H1 (cell line): ENCODE data around the gene HES2.

Experiments
- ASH2L ChIP-seq: fragments of 200-600, 300-600 bp; sonication (generic); IDR thresholded peaks from one replicate; pipeline ENCODE4 v1.7.1; 2017; ENCODE audit warnings: low read length
- BCL11A ChIP-seq, 2 experiments: IDR thresholded peaks; one replicate each; pipeline ENCODE4 v1.6.1; 2011; ENCODE audit warnings: low read depth in 2 of 2, low read length in 2 of 2, mild to moderate bottlenecking in 2 of 2
- EP300 ChIP-seq, 2 experiments: IDR thresholded peaks; 1 replicate in 1 of 2; 2 replicates in 1 of 2; pipeline ENCODE4 v1.6.1; 2011 to 2012; ENCODE audit warnings: low read depth in 2 of 2, low read length in 2 of 2, mild to moderate bottlenecking in 2 of 2, borderline replicate concordance in 1 of 2, inconsistent platforms in 1 of 2, moderate library complexity in 1 of 2
- EZH2 ChIP-seq: fragments of 200-600 bp; sonication (generic); IDR thresholded peaks from 2 replicates; pipeline ENCODE4 v1.7.1; 2012; ENCODE audit warnings: low read depth, mild to moderate bottlenecking, moderate library complexity, low read length, inconsistent platforms; ENCODE audit not compliant: severe bottlenecking
- FOSL1 ChIP-seq: IDR thresholded peaks from 2 replicates; pipeline ENCODE4 v1.6.1; 2011; ENCODE audit warnings: mild to moderate bottlenecking, low read depth, low read length, moderate library complexity; ENCODE audit not compliant: insufficient read depth
- GABPA ChIP-seq: IDR thresholded peaks from 2 replicates; pipeline ENCODE4 v1.6.1; 2011; ENCODE audit warnings: mild to moderate bottlenecking, low read length, moderate library complexity, borderline replicate concordance; ENCODE audit not compliant: insufficient read depth
- KDM1A ChIP-seq: fragments of 200-600, 300-600 bp; sonication (generic); IDR thresholded peaks from 2 replicates; pipeline ENCODE4 v1.7.1; 2016; ENCODE audit warnings: mild to moderate bottlenecking, low read length, borderline replicate concordance
- PHF8 ChIP-seq: fragments of 200-600 bp; sonication (generic); conservative IDR thresholded peaks from 2 replicates; pipeline ENCODE4 v1.7.1; 2012; ENCODE audit warnings: low read depth, mild to moderate bottlenecking, inconsistent platforms, low read length, moderate library complexity
- POLR2A ChIP-seq, 2 experiments: IDR thresholded peaks; 1 replicate in 1 of 2; 2 replicates in 1 of 2; pipeline ENCODE4 v1.6.1; 2011; ENCODE audit warnings: low read depth in 2 of 2, low read length in 2 of 2, mild to moderate bottlenecking in 2 of 2; ENCODE audit errors: control extremely low read depth in 1 of 2
- POLR2AphosphoS5 ChIP-seq: IDR thresholded peaks from 2 replicates; pipeline ENCODE4 v1.6.1; 2011; ENCODE audit warnings: low read depth, low read length
- SUZ12 ChIP-seq: fragments of 200-600 bp; sonication (generic); IDR thresholded peaks from 2 replicates; pipeline ENCODE4 v1.6.1; 2012; ENCODE audit warnings: mild to moderate bottlenecking, inconsistent platforms, low read length, moderate library complexity, mixed read lengths
- TCF12 ChIP-seq: IDR thresholded peaks from 2 replicates; pipeline ENCODE4 v1.6.1; 2011; ENCODE audit warnings: low read depth, mild to moderate bottlenecking, low read length
- TF ChIP-seq, protein P1 (sequence below): fragments of 300-600 bp; sonication (generic); IDR thresholded peaks from 2 replicates; pipeline ENCODE4 v1.7.1; 2012; ENCODE audit warnings: low read length, moderate library complexity, mild to moderate bottlenecking, inconsistent platforms; ENCODE audit not compliant: insufficient replicate concordance

DNA sequence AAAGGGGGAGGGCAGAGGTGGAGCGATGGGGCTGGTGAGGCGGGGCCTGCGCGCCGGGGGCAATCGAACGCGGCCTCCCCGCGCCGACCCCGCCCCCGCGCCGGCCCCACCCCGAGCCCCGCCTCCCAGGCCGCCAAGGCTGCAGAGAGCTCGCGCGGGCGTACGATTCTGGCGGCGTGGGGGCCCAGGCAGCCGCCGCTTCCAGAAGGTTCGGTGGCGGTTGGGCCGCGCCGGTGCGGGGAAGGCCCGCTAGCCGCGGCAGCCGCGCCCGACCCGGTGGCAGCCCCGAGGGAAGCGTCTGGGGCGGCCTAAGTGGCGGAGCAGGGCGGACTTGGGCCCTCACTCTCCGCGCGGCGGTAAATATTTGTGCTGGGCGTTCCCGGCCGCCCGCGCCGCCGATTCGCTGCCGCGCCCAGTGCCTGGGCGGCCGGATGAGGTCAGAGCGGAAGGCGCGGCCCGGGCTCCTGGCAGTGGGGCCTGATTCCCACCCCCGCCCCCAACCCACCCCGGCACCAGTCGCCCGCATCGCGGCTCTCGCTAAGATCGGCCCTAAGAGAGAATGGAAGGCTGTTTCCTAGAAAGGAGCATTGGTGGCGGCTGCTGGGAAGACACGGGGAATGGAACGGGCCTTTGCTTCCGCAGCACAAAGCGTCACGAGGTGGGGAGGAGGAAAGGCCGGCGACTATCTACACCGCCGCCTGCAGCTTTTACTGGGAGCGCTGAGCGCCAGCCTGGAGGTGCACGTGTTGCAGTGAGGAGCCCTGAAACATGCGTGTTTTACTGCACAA lies 26.1 kb downstream of the HES2 start, which contains the start of gene ACOT7:
- no peak for TF ChIP-seq GABPA
- no peak for TF ChIP-seq EZH2
- TF ChIP-seq EP300 (IDR thresholded peaks at IDR 0.05; ENCODE audit: borderline replicate concordance in 1 of 2, low read depth in 2 of 2, low read length in 2 of 2), result no peak
- peak; percentile 42 for TF ChIP-seq POLR2AphosphoS5
- TF ChIP-seq FOSL1, result no peak
- TF ChIP-seq, protein P1, sequence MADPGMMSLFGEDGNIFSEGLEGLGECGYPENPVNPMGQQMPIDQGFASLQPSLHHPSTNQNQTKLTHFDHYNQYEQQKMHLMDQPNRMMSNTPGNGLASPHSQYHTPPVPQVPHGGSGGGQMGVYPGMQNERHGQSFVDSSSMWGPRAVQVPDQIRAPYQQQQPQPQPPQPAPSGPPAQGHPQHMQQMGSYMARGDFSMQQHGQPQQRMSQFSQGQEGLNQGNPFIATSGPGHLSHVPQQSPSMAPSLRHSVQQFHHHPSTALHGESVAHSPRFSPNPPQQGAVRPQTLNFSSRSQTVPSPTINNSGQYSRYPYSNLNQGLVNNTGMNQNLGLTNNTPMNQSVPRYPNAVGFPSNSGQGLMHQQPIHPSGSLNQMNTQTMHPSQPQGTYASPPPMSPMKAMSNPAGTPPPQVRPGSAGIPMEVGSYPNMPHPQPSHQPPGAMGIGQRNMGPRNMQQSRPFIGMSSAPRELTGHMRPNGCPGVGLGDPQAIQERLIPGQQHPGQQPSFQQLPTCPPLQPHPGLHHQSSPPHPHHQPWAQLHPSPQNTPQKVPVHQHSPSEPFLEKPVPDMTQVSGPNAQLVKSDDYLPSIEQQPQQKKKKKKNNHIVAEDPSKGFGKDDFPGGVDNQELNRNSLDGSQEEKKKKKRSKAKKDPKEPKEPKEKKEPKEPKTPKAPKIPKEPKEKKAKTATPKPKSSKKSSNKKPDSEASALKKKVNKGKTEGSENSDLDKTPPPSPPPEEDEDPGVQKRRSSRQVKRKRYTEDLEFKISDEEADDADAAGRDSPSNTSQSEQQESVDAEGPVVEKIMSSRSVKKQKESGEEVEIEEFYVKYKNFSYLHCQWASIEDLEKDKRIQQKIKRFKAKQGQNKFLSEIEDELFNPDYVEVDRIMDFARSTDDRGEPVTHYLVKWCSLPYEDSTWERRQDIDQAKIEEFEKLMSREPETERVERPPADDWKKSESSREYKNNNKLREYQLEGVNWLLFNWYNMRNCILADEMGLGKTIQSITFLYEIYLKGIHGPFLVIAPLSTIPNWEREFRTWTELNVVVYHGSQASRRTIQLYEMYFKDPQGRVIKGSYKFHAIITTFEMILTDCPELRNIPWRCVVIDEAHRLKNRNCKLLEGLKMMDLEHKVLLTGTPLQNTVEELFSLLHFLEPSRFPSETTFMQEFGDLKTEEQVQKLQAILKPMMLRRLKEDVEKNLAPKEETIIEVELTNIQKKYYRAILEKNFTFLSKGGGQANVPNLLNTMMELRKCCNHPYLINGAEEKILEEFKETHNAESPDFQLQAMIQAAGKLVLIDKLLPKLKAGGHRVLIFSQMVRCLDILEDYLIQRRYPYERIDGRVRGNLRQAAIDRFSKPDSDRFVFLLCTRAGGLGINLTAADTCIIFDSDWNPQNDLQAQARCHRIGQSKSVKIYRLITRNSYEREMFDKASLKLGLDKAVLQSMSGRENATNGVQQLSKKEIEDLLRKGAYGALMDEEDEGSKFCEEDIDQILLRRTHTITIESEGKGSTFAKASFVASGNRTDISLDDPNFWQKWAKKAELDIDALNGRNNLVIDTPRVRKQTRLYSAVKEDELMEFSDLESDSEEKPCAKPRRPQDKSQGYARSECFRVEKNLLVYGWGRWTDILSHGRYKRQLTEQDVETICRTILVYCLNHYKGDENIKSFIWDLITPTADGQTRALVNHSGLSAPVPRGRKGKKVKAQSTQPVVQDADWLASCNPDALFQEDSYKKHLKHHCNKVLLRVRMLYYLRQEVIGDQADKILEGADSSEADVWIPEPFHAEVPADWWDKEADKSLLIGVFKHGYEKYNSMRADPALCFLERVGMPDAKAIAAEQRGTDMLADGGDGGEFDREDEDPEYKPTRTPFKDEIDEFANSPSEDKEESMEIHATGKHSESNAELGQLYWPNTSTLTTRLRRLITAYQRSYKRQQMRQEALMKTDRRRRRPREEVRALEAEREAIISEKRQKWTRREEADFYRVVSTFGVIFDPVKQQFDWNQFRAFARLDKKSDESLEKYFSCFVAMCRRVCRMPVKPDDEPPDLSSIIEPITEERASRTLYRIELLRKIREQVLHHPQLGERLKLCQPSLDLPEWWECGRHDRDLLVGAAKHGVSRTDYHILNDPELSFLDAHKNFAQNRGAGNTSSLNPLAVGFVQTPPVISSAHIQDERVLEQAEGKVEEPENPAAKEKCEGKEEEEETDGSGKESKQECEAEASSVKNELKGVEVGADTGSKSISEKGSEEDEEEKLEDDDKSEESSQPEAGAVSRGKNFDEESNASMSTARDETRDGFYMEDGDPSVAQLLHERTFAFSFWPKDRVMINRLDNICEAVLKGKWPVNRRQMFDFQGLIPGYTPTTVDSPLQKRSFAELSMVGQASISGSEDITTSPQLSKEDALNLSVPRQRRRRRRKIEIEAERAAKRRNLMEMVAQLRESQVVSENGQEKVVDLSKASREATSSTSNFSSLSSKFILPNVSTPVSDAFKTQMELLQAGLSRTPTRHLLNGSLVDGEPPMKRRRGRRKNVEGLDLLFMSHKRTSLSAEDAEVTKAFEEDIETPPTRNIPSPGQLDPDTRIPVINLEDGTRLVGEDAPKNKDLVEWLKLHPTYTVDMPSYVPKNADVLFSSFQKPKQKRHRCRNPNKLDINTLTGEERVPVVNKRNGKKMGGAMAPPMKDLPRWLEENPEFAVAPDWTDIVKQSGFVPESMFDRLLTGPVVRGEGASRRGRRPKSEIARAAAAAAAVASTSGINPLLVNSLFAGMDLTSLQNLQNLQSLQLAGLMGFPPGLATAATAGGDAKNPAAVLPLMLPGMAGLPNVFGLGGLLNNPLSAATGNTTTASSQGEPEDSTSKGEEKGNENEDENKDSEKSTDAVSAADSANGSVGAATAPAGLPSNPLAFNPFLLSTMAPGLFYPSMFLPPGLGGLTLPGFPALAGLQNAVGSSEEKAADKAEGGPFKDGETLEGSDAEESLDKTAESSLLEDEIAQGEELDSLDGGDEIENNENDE, result no peak
- TF ChIP-seq POLR2A (IDR thresholded peaks at IDR 0.05; ENCODE audit: control extremely low read depth in 1 of 2, low read depth in 2 of 2, low read length in 2 of 2), result peak in 1 of 2 experiments; percentile 52; a peak in 1 of 3 replicates
- TF ChIP-seq KDM1A, result no peak
- TF ChIP-seq TCF12, result no peak
- peak; percentile 86 for TF ChIP-seq PHF8
- TF ChIP-seq BCL11A (IDR thresholded peaks at IDR 0.05; ENCODE audit: low read depth in 2 of 2, low read length in 2 of 2), result no peak
- TF ChIP-seq ASH2L, result peak; percentile 22
- no peak for TF ChIP-seq SUZ12
